SHP77 treated with DMSO at 0.1 percent for 48 hours (cell line): ENCODE data around the gene DUOX1.
"Not testable (repeated sequence)": the region's sequence is repeated elsewhere in the genome, so short reads cannot be mapped to it uniquely, and the experiment has no call there.

Experiments
- DNase-seq: peaks from one replicate; lab custom pipeline; 2025; lab: John Stamatoyannopoulos, UW

DUOX1 gene

GRCh38 chr15:45129651-45130129, at the start of gene DUOX1, which contains the start of gene DUOXA1:
Gene DUOX1, plus strand, starts transcription at chr15:45129994. Its CDS starts 1,973 bp downstream, at chr15:45131967.
Gene DUOXA1, minus strand, starts transcription at chr15:45129879. Its CDS starts 6,865 bp downstream, at chr15:45123014.
- DNase-seq, result no peak

DNA sequence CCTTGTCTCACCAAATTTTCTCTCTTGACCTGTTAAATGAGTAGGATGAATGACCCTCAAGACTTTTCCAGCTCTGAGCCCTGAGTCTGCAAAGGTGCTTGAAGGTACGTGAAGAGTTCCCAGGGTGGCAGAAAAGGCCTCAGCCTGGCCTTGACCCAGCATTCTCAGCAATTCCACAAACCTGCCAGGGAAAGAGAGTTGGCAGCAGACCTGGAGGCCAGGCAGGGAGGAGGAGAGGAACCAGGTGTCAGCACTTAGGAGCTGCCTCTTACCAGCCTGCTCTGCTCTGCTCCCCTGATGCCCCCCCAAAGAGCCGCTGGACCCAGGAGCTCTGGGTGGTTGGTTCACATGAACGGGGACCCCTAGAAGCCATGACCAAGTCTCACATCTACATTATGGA, 49.2 kb upstream of the DUOX1 start:
- DNase-seq, result not testable (repeated sequence)

- not testable (repeated sequence) for DNase-seq
These were observed 47.4 kb upstream of the DUOX1 start for GRCh38 chr15:45082412-45082811.

DNA sequence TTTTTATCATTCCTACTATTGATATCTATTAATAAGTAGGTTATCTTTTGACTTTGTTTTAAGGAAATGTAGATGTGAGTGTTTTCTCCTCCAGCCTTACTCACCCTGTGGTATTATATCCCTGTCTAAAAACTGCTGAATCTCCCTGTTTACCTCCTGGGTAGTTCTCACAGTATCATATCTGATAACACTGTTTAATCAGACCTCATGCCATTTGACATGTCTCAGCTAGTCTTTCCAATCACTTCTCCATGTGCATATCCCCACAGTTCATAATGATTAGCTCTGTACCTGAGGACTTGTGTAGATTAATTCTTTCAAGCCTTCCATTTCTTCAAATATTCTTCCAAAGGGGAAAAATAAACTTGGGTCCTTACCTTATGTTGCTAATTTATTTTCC, 46.6 kb upstream of the DUOX1 start:
- DNase-seq, result no peak

- no peak for DNase-seq
These were observed 45.6 kb upstream of the DUOX1 start for GRCh38 chr15:45084163-45084562.

DNA sequence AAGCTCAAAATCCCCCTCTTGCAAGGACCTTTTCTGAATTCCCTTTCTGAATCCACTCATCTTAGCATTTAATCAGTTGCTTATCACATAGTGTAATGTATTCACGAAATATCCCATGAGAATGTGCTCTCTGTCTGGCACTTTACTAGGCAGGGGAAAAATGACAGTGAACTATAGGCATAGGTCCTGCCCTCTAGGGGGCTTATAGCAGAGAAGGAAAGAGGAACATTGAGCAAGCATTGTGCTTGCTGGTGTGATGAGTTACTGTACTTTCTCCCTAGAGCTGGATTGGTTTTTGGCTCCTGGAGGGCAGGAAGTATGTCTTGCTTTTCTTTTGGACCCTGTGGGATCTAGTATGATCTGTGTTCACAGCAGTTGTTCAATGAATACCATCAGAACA, 42.3 kb upstream of the DUOX1 start:
- DNase-seq, result no peak

DNA sequence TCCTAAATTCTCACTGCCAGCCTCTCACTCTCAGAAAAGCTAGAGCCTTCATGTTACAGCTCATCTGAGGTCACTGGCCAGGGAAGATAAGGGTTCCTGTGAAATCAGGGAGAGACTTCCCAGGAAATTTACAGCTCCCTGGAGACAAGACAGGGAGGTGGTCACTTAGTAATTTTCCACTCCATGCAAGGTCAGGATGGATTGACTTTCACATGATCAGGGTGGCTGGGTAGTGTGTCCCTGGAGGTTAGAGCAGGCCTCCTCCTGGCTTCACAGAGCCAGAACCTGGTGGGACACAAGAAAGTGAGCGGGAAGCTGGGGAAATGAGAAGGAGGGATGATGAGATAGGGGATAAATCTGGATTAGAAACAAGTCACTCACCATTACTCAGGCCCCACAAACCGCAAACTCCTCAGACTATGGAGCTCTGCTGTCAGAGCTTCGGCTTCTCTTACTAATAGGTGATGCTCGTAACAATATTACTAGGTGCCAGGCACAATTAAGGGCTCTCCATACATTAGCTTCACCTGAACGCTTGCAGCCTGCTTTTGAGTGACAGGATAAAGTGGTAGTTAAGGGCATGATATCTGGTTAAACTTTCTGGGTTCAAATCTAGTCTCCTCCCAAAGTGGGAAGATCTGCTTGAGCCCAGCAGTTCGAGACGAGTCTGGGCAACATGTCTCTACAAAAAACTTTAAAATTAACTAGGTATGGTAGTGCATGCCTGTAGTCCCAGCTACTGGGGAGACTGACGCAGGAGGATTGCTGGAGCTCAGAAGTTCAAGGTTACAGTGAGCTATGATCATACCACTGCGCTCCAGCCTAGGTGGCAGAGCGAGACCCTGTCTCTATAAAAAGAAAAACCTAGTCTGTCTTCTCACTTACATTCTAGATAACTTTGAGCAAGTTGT, 40.7 kb upstream of the DUOX1 start:
- DNase-seq, result no peak

GRCh38 chr15:45089712-45090373, 40.0 kb upstream of the DUOX1 start:
- DNase-seq, result no peak

- DNase-seq, result no peak
These were observed 38.6 kb upstream of the DUOX1 start for GRCh38 chr15:45091161-45091560.

DNA sequence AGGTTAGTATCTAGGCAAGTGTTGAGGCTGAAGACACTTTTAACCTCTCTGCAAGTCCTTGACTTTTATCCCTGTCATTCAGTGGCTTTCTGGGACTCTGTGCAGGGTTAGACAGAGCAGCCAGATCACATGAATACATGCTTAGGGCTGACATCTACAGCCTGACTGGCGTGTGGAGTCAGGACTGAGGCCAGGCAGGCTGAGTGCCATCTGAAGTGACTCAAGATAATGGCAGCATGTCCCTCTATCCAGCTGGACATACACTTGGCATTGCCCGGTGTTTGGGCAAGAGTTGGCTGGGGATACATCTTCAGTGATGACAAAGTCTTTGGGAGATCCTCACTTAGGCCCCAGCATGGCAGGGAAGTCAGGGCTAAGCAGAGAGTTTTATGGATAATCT, 38.2 kb upstream of the DUOX1 start:
- DNase-seq, result no peak

DNA sequence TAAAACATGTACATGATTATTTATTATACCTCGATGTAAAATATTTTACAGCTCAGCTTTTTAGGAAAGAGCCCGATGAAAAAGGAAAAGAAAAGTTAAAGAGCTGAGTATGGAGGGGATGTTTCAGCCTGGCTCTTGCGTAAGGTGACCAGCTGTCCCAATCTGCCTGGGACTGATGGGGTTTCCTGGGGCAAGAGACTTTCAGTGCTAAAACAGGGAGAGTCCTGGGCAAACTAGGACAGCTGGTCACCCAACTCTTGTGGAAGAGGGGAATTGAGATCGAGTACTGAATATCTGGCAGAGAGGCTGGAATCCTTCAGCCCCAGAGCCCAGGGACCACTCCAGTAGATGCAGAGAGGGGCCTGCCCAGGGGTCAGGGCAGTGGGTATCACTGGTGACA, 36.8 kb upstream of the DUOX1 start:
- no peak for DNase-seq

GRCh38 chr15:45093622-45094357, 36.0 kb upstream of the DUOX1 start:
- no peak for DNase-seq

DNA sequence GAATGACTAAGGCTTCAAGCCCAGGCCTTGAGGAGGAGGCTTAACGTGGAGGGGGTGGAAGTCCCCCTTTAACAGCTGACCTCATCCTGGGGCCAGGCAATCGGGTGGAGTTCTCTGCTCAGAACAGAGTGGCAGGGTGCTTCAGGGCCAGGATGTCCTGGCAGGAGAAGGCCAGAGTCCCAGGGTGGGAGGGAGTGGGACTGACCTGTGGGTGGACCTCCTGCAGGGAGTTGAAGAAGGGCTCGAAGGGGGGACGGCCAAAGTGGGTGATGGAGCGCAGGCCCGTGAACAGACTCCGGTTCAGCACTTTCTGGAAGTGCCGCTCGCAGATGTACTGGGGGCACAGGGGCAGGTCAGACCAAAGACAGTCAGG, 35.5 kb upstream of the DUOX1 start:
- no peak for DNase-seq

GRCh38 chr15:45095661-45096060, 34.1 kb upstream of the DUOX1 start:
- DNase-seq, result no peak

GRCh38 chr15:45097466-45097865, 32.3 kb upstream of the DUOX1 start:
- DNase-seq, result no peak

DNA sequence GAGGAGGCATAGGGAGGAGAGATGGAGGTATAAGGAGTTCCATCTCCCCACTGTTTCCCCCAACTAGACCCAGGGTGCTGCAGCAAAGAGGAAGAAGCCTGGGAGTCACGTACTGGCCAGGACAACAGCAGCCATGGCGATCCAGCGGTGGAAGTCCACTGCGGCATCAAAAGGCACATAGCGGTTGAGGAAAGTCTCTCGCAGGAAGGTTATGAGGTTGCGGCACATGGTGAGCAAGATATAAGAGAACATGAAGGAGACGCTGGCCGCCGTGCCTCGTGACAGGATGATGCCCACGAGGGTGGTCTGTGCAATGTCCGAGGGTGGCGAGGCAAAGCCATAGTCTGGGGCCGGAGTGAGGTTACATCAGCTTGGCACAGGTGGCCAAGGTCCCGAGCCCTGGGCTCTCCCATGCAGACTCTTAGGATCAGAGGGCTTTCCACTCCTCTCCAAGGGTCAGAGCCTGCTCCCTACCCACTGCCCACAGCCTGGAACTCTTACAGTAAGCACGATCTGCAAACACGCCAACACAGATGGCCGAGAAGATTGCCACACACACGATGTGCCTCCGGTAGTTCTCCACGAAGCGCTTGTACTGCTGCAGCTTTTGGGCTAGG, 30.1 kb upstream of the DUOX1 start:
- DNase-seq, result no peak

- DNase-seq, result no peak
These were observed 28.7 kb upstream of the DUOX1 start for GRCh38 chr15:45100884-45101625.

DNA sequence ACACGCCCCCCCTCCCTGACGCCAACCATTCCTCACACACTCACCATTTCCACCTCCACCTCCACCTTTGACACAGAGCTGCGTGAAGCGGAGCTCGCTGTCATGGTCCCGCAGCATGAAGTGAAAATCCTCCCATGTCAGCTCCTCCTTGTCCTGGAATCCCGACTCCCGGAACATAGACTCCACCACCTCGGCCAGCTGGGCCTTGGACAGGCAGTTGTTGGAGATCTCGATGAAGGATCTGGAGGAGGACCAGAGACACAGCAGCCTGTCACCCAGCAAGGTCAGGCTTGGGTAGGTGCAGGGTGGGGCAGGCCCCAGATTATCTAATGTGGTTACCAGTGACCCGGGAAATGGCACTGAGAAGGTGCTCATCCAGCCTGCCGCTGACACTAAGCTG, 28.0 kb upstream of the DUOX1 start:
- DNase-seq, result no peak

- DNase-seq, result no peak
These were observed 27.6 kb upstream of the DUOX1 start for GRCh38 chr15:45102226-45102625.

DNA sequence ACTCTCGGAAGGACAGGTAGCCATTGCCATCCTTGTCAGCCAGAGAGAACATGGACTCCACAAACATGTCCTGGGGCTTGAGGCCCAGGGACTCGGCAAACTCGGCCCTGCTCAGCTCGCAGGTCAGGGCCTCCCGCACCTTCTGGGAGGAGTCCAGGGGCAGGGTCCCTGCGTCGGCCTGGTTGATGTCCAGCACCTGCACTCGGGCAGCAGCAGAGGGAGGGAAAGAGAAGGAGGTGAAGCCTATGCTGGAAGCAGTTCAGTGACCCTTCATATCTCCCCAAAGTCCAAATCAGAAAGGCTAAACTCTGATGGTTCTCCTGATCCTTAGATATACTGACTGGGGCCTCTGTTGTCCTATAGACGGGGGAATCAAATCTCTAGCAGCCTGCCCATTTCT, 25.6 kb upstream of the DUOX1 start:
- not testable (repeated sequence) for DNase-seq

DNA sequence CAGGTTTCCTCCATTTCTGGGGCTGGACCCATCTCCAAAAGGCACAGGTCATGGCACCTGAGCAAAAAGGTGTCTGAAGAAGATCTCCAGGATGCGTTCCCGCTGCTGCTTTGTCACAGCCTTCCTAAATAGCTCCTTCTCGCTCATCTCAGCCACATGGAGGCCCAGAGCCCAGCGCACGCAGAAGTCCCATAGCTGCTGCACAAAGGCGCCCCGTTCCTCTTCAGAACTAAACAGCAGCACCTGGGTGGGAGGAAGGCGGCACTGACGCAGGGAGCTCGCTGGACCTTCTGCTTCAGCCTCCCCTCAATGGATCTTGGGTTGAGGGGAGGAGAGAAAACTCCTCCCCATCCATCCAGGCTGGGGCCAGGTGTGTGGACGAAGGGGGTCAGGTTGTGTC, 24.2 kb upstream of the DUOX1 start:
- no peak for DNase-seq
